ENCODE results near the gene PAPLN.

- TF ChIP-seq CTCF (IDR thresholded peaks at IDR 0.05; ENCODE audit: insufficient read depth, low read length) (no peak), REST (IDR thresholded peaks at IDR 0.05; ENCODE audit: insufficient replicate concordance, low read depth) (no peak)
Observed at GRCh38 chr14:73323896-73324399, 86.6 kb downstream of the PAPLN start.

Measured in HL-60 (cell line).